ENCODE results near the gene PAIP1. TPM values are rescaled to one million over a fixed set of nuclear protein-coding genes. Genes with fewer than 3 reads are reported as not detected.
A peak's percentile ranks its signal among the peaks of the same experiment; 100 is the strongest.

PAIP1 gene
- total and polyA plus RNA-seq, 3 experiments from 2014 or later, result 40.4 to 59.3 (median 57.2) TPM

DNA sequence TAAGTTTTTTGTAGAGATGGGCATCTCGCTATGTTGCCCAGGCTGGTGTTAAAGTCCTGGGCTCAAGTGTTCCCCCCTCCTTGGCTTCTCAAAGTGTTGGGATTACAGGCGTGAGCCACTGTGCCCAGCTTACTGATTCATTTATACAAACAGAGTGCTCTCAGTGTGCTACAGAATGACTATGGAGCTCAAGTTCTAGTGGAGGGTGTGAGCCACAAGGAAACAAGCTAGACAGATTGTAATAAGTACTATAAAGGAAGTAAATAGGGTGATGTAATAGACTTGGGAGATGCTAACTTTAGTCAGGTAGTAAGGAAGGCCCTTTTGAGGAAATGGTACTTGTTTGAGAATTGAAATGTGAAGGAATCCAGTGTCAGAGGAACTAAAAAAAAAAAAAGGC lies 71.5 kb downstream of the PAIP1 start:
- H3K4me3 Mint-ChIP-seq, result peak overlapping the region in 3 of 7 donors; percentile 28 to 99 (median 60)

DNA sequence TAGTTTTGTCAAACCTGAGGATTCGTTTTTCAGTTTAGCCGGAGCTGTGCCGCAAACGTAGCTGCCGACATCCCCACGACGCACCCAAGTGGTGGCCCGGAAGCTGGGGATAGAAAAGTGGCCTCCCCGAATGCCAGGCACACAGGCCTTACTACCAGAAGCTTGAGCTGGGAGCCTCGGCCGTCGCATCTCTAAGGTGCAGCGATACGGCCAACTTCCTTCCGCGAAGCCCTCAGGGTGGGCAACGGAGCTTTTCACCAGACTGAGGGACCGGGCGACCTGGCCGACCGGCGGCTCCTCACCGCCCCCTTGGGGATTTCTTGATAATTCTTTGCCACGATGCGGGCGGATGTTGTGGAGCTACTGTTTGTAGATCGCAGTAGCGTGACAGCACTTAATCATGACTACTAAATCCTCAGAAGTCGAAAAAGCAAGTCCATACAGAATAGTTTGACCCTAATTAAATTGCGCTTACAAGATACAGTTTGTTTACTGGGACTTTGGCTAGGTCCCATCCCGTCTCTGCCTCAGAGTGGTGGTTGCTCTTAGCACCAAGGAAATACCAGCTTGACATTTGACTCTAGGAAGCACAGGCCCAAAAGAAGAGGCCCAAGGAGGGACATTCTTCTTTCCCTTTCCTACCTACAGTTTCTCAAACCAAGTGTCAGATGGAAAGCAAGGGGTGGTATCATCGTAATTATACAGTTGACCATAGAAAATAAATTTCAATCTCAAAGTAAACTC lies 72.6 kb downstream of the PAIP1 start:
- peak; percentile 70 to 91 (median 83) for DNase-seq
- Mint-ChIP-seq H3K36me3 (peaks cover 0 to 14% (median 0%) of the 10 kb centered on the region in 3 donors), H3K27ac (peak overlapping the region; percentile 99 to 100 (median 100)), H3K4me3 (peak overlapping the region; percentile 94 to 99 (median 98)), H3K4me1 (peaks cover 31 to 53% (median 50%) of the 10 kb centered on the region in 3 donors), H3K27me3 (no peaks in the 10 kb centered on the region), H3K9me3 (no peaks in the 10 kb centered on the region)
- peaks cover 32% of the 10 kb centered on the region for H3K4me1 ChIP-seq (ENCODE audit: insufficient read depth, low read length)
- H3K36me3 ChIP-seq (ENCODE audit: insufficient read depth, low read length), result no peaks in the 10 kb centered on the region
- H3K27ac ChIP-seq (ENCODE audit: low read depth, low read length), result peak overlapping the region; percentile 96
- no peaks in the 10 kb centered on the region for H3K27me3 ChIP-seq (ENCODE audit: insufficient read depth, low read length, poor library complexity, severe bottlenecking)
- H3K9me3 ChIP-seq (ENCODE audit: low read length), result no peaks in the 10 kb centered on the region
- H3K4me3 ChIP-seq (ENCODE audit: low read length), result peak overlapping the region; percentile 61
- POLR2A ChIA-PET, result interaction anchor here (0.6 to 3.2 kb wide), 33 partner anchors 15 to 1615 kb away, joined by 3 to 49 read pairs (median 6); partner anchors contain the start of genes C5orf34, HMGCS1, MRPS30 and NIM1K
- CTCF ChIA-PET, result interaction anchor here (0.6 to 2.8 kb wide), 51 partner anchors 8 to 1580 kb away, joined by 3 to 33 read pairs (median 4); partner anchors contain the start of genes C5orf34, HMGCS1, NNT and RIMOC1

More for the DNA sequence above, 71.5 kb downstream of the PAIP1 start:
- Histone ChIP-seq H3K4me1 (ENCODE audit: insufficient read depth, low read length) (peaks cover 32% of the 10 kb centered on the region), H3K27ac (ENCODE audit: low read depth, low read length) (no peak overlapping the region), H3K9me3 (ENCODE audit: low read length) (no peaks in the 10 kb centered on the region), H3K36me3 (ENCODE audit: insufficient read depth, low read length) (no peaks in the 10 kb centered on the region), H3K4me3 (ENCODE audit: low read length) (no peak overlapping the region), H3K27me3 (ENCODE audit: insufficient read depth, low read length, poor library complexity, severe bottlenecking) (no peaks in the 10 kb centered on the region)
- DNase-seq, result no peak
- peaks cover 0 to 18% (median 4%) of the 10 kb centered on the region in 3 donors for H3K36me3 Mint-ChIP-seq
- peaks cover 29 to 43% (median 41%) of the 10 kb centered on the region in 3 donors for H3K4me1 Mint-ChIP-seq
- H3K27ac Mint-ChIP-seq, result peak overlapping the region; percentile 83 to 100 (median 96)
- ChIA-PET POLR2A (interaction anchor here (0.6 to 3.2 kb wide), 4 partner anchors 28 to 419 kb away, joined by 3 to 49 read pairs (median 24); partner anchors contain the start of genes HMGCS1 and PAIP1), CTCF (interaction anchor here (0.9 to 2.8 kb wide), 10 partner anchors 9 to 364 kb away, joined by 3 to 33 read pairs (median 8); partner anchors contain the start of genes C5orf34, HMGCS1, NNT and ZNF131)
- H3K27me3 Mint-ChIP-seq, result no peaks in the 10 kb centered on the region
- no peaks in the 10 kb centered on the region for H3K9me3 Mint-ChIP-seq

DNA sequence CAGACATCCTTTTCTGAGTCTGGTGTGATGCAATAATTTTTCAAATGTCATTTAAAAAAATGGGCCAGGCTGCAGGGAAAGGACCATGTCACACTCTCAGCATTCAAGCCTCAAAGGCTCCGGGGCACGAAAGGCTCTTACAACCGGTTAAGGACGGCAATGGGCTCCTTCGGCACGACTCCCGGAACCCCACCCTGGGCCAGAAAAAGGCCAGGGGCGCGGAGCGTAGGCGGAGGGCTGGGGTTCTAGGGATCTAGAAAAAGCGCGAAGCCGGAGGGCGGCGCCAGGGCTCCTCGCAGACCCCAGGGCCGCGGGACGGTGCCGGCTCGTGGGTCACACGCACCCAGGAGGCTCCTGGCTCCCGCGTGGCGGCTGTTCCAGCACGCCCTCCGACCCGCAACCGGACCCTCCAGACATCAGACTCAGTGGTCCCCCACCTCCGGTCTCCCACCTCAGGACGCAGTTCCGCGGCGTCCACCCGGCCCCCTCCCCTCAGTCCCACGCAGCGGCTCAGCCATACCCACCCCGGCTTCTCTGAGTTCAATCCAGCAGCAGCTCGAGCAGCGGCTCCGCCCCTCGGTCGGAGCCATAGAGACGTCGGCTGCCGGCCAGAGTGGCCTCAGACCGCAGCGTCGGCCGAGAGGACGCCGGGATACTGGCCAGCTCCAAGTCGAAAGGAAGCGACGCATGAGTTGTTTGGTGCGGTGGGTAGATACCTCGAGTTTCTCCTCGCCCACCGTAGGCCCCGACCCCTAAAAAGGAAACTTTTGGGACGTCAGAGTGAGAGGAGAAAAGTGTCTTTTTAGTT lies 73.4 kb downstream of the PAIP1 start, which contains the start of gene TMEM267:
TMEM267 (minus strand) TSS at position 568 of the 808 bp plus-strand sequence. CDS start 29,896 bp downstream, outside the sequence.
- peak within 1 kb of the TSS; percentile 94 to 99 (median 98) for H3K4me3 Mint-ChIP-seq
- peaks cover 0 to 10% (median 0%) of the 10 kb centered on the region in 3 donors for H3K36me3 Mint-ChIP-seq
- H3K4me3 ChIP-seq (ENCODE audit: low read length), result peak within 1 kb of the TSS; percentile 61
- no peaks in the 10 kb centered on the region for H3K27me3 Mint-ChIP-seq
- H3K27ac ChIP-seq (ENCODE audit: low read depth, low read length), result peak within 1 kb of the TSS; percentile 96
- POLR2A ChIA-PET, result interaction anchor here (0.6 to 3.2 kb wide), 33 partner anchors 14 to 1614 kb away, joined by 3 to 49 read pairs (median 6); partner anchors contain the start of genes C5orf34, HMGCS1, MRPS30 and NIM1K
- H3K27me3 ChIP-seq (ENCODE audit: insufficient read depth, low read length, poor library complexity, severe bottlenecking), result no peaks in the 10 kb centered on the region
- H3K9me3 Mint-ChIP-seq, result no peaks in the 10 kb centered on the region
- CTCF ChIA-PET, result interaction anchor here (0.7 to 2.8 kb wide), 48 partner anchors 9 to 1579 kb away, joined by 3 to 33 read pairs (median 4); partner anchors contain the start of genes C5orf34, HMGCS1, NNT and RIMOC1
- H3K9me3 ChIP-seq (ENCODE audit: low read length), result no peaks in the 10 kb centered on the region
- H3K4me1 Mint-ChIP-seq, result peaks cover 31 to 55% (median 50%) of the 10 kb centered on the region in 3 donors
- H3K4me1 ChIP-seq (ENCODE audit: insufficient read depth, low read length), result peaks cover 32% of the 10 kb centered on the region
- H3K27ac Mint-ChIP-seq, result peak within 1 kb of the TSS; percentile 99 to 100 (median 100)
- peak; percentile 64 to 90 (median 73) for DNase-seq
- no peaks in the 10 kb centered on the region for H3K36me3 ChIP-seq (ENCODE audit: insufficient read depth, low read length)

DNA sequence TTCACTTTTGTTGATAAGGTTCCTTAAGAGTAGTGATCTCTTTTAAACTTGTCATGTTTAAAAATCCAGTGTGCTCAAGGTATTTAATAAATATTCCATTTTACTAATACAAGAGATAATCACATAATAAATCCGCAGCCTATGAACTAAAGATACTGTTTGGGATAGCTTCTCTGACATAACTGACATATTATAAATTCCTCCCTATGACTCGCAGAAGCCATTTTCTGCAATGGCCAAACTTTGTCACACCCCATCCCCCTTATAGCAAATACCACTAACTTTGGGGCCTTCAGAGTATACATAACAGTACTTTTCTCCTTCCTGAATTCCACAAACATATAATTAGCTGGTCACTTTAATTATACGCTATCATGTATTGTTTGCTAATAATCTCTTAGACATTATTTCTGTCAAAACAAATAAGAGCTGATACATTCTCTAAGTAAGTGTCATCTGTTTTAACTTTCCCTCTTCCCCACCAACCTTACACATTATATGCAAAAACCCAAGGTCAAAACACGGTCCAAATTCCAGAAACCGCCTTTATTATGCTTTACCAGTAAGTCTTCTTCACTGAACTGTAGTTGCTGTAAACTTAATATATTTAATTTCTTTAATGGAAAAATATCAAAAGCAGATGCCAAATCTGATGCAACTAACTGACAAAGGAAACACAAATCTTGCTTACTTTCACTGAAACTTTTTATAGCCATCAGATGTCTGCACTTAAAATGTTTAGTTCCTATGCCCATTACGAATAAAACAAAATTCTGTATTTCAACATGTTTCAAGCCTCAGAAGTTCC lies 74.2 kb downstream of the PAIP1 start:
- Mint-ChIP-seq H3K36me3 (peaks cover 0 to 11% (median 0%) of the 10 kb centered on the region in 3 donors), H3K9me3 (no peaks in the 10 kb centered on the region), H3K27me3 (no peaks in the 10 kb centered on the region), H3K27ac (peak overlapping the region; percentile 94 to 100 (median 100)), H3K4me1 (peaks cover 31 to 60% (median 52%) of the 10 kb centered on the region in 3 donors), H3K4me3 (peak overlapping the region; percentile 94 to 99 (median 98))
- Histone ChIP-seq H3K36me3 (ENCODE audit: insufficient read depth, low read length) (no peaks in the 10 kb centered on the region), H3K27me3 (ENCODE audit: insufficient read depth, low read length, poor library complexity, severe bottlenecking) (no peaks in the 10 kb centered on the region), H3K9me3 (ENCODE audit: low read length) (no peaks in the 10 kb centered on the region), H3K4me3 (ENCODE audit: low read length) (peak overlapping the region; percentile 61), H3K27ac (ENCODE audit: low read depth, low read length) (peak overlapping the region; percentile 96), H3K4me1 (ENCODE audit: insufficient read depth, low read length) (peaks cover 32% of the 10 kb centered on the region)
- POLR2A ChIA-PET, result interaction anchor here (1.9 kb wide), 1 partner anchor 72 kb away, joined by 5 read pairs; no protein-coding TSS in a partner anchor
- CTCF ChIA-PET, result no interaction called here
- DNase-seq, result no peak

Other genes starting within 250 kb of the PAIP1 start
- 10 to 100 TPM; 70.3 to 75.1 TPM for gene HMGCS1, start 243.7 kb downstream of the PAIP1 start, total RNA-seq
- 9.4 TPM for gene HMGCS1, start 243.7 kb downstream of the PAIP1 start, polyA plus RNA-seq
- gene CCL28, start 144.7 kb downstream of the PAIP1 start, total RNA-seq, result 1 to 10 TPM; 8.4 to 8.6 TPM
- 7.5 TPM for gene CCL28, start 144.7 kb downstream of the PAIP1 start, polyA plus RNA-seq
- 10 to 100 TPM; 18.4 to 19.6 TPM for gene TMEM267, start 73.2 kb downstream of the PAIP1 start, total RNA-seq
- 21.2 TPM for gene TMEM267, start 73.2 kb downstream of the PAIP1 start, polyA plus RNA-seq
- gene C5orf34, start 41.9 kb downstream of the PAIP1 start, total RNA-seq, result 1 to 10 TPM; 7.4 to 9.0 TPM
- gene C5orf34, start 41.9 kb downstream of the PAIP1 start, polyA plus RNA-seq, result 0.91 TPM
- 10 to 100 TPM; 79.7 to 87.3 TPM for gene NNT, start 46.1 kb upstream of the PAIP1 start, total RNA-seq
- gene NNT, start 46.1 kb upstream of the PAIP1 start, polyA plus RNA-seq, result 43.5 TPM